GM20431 (cell line): ENCODE results near the gene SIK3.
"Not testable (repeated sequence)": the region's sequence is repeated elsewhere in the genome, so short reads cannot be mapped to it uniquely, and the experiment has no call there.

Experiments
- in situ Hi-C: fragments of 300-500 bp; cut with MseI, MboI; formaldehyde crosslinking; loops from one replicate; pipeline ENCODE4 v1.15.0; 2020; ENCODE audit warnings: low sequenced_read_pairs; ENCODE audit not compliant: unreplicated experiment

SIK3 gene

GRCh38 chr11:117055469-117055868 lies 42.8 kb downstream of the SIK3 start:
- in situ Hi-C loops: no loop called here

DNA sequence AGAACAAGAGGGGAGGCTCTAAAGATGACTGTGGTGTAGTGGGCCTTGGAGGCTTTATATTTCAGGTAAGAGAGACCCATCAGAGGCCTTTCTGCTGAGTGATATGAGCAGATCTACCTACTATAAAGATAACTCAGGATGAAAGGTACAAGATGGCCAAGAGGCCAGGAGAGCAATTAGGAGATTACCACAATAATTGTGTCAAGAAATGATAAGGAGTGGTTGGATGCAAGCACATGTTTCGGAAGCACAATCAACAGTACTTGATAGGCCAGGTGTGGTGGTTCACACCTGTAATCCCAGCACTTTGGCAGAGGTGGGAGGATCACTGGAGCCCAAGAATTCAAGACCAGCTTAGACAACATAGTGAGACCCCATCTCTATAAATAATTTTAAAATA lies 43.8 kb downstream of the SIK3 start:
- in situ Hi-C loops: no loop called here

GRCh38 chr11:117052196-117053149 lies 45.8 kb downstream of the SIK3 start:
- in situ Hi-C loops: no loop called here

DNA sequence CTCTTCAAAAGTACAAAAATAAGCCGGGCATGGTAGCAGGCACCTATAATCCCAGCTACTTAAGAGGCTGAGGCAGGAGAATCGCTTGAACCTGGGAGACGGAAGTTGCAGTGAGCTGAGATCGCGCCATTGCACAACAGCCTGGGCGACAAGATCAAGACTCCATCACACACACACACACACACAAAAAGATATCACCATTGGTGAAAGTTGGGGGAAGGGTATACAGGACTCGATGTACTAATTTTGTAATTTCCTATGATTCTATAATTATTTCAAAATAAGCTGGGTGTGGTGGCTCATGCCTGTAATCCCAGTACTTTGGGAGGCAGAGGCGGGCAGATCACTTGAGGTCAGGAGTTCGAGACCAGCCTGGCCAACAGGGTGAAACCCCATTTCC lies 48.1 kb downstream of the SIK3 start:
- in situ Hi-C loops: not testable (repeated sequence)

GRCh38 chr11:117046627-117047026 lies 51.6 kb downstream of the SIK3 start:
- in situ Hi-C loops: not testable (repeated sequence)

DNA sequence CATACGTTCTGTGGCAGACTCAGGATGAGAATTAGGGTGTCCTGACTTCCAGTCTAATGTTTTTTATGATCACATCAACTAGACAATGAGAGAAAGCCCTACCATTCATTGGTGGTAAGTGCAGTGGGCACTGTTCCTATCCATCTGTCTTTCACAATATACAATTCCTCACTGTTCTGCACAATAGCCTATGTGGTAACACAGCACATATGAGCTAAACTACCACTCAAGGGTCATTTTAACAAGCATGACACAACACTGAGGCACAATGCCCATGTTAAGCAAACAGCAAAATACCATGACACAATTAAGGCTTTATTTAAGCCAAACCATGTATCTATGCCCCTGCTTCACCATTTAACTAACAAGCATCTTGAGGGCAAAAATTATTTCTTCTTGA lies 52.3 kb downstream of the SIK3 start:
- in situ Hi-C loops: no loop called here

GRCh38 chr11:117045196-117045595 lies 53.0 kb downstream of the SIK3 start:
- in situ Hi-C loops: no loop called here

DNA sequence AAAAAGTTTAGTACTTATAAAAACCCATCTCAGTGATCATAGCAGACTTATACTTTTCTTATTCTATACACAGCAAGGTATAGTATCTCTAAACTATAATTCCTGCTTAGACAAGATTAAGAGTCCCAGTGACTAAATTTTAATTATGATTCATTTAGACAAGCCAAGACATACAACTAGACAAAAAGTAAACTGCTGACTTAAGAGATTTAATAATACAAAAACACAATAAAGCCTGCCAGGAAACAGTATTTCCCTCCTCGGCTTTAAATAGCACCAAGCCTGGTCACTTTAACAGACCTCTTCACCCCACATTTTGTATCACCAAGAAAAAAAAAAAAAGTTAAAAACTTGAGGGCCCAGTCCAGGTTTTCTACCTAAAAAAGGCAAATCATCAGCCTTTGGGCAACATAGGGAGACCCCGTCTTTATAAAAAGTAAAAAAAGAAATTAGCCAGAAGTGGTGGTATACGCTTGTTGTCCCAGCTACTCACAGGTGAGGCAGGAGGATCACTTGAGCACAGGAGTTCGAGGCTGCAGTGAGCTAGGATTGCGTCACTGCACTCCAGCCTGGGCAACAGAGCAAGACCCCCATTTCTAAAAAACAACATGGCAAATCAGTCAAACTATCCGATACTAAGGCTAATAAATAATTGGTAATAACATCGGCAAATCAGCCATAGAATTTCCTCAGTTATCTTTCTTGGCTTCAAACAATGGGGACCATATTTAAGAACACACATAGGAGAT lies 53.8 kb downstream of the SIK3 start:
- in situ Hi-C loops: no loop called here

DNA sequence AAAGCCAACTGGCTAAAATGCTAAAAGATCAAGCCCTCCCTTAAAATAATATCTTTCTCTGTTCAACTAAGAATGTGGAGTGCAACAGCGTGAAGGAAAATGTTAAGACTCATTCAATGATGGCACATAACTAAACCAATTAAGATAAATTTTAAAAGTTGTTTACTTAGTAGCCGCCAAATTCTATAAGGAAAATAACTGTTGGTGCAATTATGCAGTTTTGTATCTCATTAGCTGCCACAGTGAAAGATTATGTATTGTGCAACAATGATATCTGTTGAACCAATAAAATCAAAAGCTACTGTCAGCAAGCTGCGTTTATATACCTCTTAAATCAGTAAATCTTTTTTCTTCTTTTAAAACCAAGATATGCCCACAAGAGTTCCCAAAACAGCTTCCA lies 55.5 kb downstream of the SIK3 start:
- in situ Hi-C loops: no loop called here

GRCh38 chr11:117039900-117040299 lies 58.3 kb downstream of the SIK3 start:
- in situ Hi-C loops: no loop called here

DNA sequence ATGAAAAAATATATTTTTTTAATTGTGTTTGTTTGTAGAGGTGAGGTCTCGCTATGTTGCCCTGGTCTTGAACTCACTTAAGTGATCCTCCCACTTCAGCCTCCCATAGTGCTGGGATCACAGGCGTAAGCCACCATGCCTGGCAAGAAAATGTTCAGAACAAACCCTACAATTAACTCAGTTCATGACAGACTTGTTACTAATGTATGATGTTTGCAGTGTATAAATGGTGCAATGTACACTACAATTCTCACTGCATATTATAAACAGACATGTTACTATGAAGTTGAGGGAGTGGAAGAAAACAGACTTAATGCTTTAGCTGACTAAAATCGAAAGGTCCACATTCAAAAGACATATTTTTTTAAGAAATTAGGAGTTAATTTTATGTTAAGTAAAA lies 59.0 kb downstream of the SIK3 start:
- in situ Hi-C loops: no loop called here

DNA sequence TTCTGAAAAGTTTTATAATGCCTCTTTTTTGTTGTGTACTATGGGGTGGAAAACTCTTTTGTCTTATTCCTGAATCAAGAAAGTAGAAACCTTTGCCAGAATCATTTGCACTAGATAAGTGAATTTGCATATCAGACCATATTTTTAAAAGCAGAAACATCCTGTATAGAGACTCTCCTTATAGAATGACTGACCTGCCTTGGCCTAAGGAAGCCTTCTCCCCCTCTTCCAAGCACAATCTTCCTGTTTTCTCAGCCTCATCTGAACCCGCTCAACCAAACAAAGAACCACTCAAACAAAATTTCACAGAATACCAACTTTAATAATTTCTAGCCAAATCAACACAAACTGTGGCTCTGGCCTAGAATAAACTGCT lies 60.3 kb downstream of the SIK3 start:
- in situ Hi-C loops: no loop called here

DNA sequence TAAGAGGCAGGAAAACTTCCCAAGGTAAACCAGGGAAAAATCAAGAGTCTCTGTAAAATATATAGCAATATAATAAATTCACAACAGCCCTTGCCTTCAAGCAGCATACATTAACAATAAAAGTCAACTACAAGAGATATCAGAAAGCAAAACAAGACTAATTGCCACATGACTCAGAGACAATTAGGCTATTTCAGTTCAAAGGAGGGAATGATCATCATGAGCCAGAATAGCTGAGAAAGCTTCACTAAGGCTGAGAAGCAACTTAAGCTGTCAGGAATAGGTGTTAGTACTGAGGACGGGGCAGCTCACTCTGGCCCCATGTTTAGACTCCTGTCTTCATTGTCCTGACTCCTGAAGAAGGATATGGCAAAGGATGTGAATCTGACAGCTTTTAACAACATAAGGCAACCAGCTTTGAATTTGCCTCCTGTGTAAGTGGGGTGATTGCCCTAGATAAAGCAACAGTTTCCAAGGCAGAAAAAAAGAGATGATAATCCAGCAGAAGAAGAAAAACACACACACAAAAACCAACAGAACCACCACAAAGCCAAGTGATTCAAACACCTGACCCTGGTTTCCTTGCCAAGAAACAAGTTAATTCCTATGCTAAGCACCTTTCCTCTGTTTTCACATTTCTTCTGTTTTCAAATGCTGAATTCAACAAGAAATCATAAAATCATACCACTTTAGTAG lies 60.8 kb downstream of the SIK3 start:
- in situ Hi-C loops: no loop called here

DNA sequence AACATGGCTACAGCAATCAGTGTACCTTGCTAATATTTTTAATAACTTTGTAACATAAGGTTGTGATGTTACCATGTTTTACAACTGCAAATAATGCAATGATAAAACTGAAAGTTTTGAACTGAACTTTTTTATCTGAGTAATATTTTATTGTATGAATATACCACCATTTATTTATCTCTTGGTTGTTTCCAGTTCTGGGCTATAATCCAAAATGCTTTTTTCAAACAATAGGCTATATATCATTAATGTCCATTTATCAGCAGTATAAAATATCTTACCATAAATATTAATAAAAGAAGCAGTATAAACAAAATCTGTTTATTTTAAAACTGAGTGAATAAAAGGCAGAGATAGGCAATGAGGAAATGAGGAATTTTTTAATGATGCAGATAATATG lies 63.3 kb downstream of the SIK3 start:
- in situ Hi-C loops: no loop called here

GRCh38 chr11:117026593-117027330 lies 71.5 kb downstream of the SIK3 start:
- in situ Hi-C loops: no loop called here

DNA sequence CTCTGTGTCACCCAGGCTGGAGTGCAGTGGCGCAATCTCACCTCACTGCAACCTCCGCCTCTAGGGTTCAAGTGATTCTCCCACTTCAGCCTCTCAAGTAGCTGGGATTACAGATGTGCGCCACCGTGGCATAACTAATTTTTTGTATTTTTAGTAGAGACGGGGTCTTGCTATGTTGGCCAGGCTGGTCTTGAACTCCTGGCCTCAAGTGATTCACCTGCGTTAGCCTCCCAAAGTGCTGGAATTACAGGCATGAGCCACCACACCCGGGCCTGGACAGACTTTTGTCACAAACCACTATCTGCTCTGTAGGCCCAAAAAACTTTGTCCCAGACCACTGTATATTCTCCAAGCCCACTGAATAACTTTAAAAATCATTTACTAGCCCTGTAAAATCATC lies 74.5 kb downstream of the SIK3 start:
- in situ Hi-C loops: not testable (repeated sequence)

- in situ Hi-C loops: no loop called here
Measured at GRCh38 chr11:117023178-117023577, 75.0 kb downstream of the SIK3 start.

DNA sequence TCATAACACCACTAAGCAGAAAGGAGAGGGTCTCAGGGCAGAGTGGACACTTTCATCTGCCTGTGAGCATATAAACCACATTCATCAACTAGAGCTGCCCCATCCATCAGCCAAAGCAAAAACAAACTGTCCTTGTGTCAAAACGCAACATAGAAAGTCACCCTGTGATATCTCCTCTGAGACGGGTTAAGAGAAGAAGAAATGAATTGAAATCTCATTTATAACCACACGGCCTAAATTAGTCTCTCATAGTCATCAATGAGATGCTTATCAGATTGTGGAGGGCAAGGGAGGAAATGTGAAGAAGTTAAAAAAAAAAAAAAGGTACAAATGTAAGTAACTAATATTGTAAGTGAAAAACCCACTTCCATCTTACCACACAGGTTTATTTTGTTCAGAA lies 75.7 kb downstream of the SIK3 start:
- in situ Hi-C loops: no loop called here

DNA sequence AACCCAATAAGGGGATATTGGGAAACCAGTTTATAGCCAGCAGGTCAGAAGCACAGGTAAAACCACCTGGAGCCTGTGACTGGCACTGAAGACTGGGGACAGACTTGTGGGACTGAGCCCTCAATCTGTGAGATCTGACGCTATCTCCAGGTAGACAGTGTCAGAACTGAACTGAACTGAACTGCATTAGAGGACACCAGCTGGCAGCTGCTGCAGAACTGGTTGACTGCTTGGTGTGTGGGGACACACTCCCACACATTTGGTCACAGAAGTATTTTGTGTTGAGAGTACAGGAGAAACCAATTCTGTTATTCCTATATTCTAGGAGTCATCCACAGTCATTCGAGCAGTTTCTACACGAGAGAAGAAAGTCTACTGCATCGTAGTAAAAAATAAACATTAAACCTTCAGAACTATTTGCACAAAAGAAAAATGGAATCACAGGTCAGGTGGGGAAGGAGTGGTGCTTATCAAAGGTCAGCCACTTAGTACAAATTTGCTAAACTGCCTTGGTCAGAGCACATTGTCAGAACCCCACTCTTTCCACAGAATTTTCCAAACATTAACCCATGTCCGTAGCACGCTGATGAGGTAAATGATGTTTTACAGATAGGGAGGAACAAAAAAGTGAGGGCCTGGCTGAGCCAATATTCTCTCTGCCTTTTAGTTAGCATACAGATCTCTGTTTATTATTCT lies 77.2 kb downstream of the SIK3 start:
- in situ Hi-C loops: no loop called here

DNA sequence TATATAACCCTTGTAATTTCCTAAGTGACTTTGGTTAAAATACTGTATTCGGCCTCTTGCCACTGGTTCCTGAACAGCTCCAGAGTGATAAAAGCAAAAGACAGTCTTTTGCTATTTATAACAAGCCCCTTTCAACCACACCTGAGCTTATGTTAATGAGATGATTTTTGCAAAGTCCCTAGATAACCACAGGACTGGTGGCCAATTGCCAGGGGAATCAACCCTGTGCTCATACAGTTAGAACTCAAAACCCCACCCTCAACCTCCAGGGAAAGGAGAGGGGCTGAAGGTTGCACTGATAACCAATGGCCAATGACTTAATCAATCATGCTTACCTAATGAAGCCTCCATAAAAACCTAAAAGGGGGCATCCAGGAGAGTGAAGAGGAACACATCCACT lies 77.9 kb downstream of the SIK3 start:
- in situ Hi-C loops: no loop called here
